Fibroblast of the aortic adventitia (primary cell): ENCODE measurements around the gene CABLES2. TPM values are rescaled to one million over a fixed set of nuclear protein-coding genes. Genes with fewer than 3 reads are reported as not detected.

ENCODE experiments used
- DNase-seq: peaks from one replicate; pipeline ENCODE4 v3.0.0-alpha.2; 2010; ENCODE audit warnings: low read depth
- H3K4me3 ChIP-seq: 2 replicates; pipeline ENCODE4 v1.5.1; 2011; ENCODE audit warnings: low read depth, mild to moderate bottlenecking, control low read depth, low read length, moderate library complexity
- total RNA-seq: library from RNA; depleted of rRNA; stranded (reverse); fragments of >200 nt; gene quantifications from 2 replicates; pipeline ENCODE4 v1.2.3, GENCODE V29; 2012; ENCODE audit warnings: low replicate concordance
- TF ChIP-seq, protein P1 (sequence below): IDR thresholded peaks from 2 replicates; pipeline ENCODE4 v1.5.1; 2011; ENCODE audit warnings: mild to moderate bottlenecking, low read length, control low read depth, inconsistent platforms; ENCODE audit not compliant: insufficient read depth

The CABLES2 gene
- total RNA-seq, 1 donor: 4.3 TPM

DNA sequence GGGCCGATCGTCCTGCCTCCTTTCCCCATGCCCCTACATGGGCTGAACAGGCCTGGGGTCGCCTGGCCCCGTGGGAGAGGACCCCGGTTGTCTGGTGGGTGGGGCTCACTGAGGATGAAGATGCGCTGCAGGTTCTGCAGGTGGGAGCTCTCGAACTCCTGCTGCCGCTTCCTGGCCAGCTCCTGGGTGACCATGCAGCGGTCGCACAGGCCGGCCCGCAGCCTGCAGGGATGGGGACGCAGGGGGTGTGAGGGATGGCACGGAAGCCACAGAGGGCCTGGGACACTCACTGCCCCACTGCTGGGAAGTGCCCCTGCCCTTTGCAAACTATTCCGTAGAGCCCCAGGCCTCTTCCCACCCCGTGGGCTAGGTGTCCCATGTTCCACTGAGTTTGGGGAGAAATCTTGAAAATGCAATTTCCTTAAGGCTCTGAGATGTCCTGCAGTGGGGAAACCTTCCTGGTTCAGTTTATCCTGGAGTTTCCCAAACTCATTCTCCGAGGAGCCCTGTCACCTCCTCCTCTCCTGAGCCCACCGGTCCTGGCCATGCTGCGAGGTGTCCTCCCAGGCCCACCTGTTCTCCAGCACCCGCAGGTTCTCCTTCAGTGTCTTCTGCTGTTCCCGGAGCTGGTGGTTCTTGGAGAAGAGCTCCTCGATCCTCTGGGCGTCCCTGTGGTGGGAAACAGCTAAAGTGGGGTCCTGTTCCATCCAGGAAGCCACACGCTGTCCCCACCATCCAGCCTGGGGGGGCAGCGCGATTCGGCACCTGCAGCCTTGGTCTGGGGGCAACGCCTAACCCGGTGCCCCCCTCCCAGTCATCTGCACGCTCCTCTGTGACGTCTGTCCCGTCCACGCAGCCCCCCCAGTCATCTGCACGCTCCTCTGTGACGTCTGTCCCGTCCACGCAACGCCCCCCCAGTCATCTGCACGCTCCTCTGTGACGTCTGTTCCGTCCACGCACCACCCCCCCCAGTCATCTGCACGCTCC is 9.9 kb upstream of the CABLES2 start:
- TF ChIP-seq, protein P1, sequence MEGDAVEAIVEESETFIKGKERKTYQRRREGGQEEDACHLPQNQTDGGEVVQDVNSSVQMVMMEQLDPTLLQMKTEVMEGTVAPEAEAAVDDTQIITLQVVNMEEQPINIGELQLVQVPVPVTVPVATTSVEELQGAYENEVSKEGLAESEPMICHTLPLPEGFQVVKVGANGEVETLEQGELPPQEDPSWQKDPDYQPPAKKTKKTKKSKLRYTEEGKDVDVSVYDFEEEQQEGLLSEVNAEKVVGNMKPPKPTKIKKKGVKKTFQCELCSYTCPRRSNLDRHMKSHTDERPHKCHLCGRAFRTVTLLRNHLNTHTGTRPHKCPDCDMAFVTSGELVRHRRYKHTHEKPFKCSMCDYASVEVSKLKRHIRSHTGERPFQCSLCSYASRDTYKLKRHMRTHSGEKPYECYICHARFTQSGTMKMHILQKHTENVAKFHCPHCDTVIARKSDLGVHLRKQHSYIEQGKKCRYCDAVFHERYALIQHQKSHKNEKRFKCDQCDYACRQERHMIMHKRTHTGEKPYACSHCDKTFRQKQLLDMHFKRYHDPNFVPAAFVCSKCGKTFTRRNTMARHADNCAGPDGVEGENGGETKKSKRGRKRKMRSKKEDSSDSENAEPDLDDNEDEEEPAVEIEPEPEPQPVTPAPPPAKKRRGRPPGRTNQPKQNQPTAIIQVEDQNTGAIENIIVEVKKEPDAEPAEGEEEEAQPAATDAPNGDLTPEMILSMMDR: no peak
- DNase-seq: no peak
- H3K4me3 ChIP-seq: no peak overlapping the region

DNA sequence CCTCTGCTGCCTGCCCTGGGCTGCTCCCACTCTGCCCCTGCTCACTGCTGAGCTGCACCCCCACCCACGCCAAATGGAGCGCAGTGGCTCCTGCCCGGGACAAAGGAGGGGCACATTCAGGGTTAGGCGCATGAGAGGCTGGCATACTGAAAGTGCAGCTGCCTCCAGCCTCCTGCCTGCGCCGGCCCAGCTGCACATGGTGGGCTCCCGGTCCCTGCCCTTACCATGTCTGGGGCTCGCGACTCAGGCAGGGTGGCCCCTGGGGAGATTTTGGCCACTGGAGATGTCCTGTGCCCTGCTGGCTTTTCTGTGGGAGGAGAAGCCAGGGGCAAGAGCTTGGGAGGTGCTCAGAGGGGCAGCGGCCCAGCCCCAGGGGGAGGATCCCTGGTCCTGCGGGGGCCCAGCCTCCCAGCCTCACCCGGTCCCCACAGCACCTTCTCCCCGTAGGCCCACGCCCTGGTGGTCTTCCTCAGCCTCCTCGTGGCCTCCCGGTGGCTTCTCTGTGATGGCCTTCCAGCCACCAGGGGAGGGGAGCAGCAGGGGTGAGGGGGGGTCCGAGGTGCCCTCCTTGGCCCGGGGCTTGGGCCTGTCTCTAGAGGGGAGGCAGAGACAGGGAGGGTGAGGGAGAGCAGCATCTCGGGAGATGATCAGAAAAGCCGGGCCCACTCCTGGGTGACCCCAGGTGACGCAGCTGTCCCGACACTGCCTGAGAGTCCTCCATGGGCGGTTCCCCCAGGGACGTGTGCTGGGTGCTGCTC is 8.4 kb upstream of the CABLES2 start:
- TF ChIP-seq, protein P1: no peak
- H3K4me3 ChIP-seq: no peak overlapping the region
- no peak for DNase-seq

DNA sequence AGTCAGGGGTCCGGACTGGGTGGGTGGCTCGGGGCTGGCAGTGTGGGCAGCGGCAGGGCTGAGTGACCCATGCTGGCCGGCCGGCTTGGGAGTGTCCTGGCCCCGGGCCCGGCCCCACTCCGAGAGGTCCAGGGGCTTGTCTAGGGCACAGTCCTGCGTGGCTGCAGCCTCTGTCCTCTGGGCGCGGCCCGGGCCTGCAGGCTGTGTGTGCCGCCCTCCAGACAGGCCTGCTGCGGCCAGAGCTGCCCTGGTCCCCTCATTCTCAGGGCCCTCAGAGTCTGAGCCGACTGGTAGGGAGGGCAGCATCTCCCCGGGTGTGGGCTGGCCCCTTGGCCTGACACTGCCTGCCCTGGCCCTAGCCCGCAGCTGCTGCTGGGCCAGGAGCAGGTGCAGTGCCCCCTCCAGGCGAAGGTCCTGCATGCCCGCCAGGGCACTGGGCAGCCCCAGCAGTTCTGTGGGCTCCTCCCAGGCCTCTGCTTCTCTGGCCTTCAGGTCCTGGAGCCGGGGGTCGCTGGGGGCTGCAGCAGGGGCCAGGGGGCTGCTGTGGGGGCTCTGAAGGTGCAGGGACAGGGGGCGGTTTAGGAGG is 6.9 kb upstream of the CABLES2 start:
- TF ChIP-seq, protein P1: no peak
- DNase-seq: no peak
- no peak overlapping the region for H3K4me3 ChIP-seq

DNA sequence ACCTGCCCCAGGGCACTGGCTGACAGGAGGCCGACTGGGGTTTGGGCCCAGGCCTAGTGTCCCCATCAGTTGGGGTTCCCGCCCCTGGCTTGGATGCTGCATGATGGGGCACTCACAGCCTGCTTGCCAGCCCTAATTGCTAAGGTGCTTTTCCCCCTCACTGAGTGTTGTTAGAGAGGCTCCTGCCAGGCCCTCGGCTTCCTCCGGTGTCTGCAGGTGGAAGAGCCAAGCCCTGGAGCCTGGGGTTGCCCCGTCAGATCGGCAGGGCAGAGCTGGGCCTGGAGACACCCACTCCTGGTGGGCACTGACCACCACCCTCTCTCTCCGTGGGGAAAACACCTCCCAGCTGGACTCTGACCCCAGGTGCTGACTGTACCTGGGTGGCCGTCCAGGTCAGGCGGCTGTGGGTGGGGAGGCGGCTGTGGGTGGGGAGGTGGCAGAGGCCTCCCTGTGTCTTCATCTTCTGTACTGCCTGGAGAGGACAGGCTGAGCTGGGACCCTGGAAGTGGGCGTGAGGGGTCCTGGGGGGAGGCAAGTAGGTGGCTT is 6.0 kb upstream of the CABLES2 start:
- TF ChIP-seq, protein P1: no peak
- no peak for DNase-seq
- no peak overlapping the region for H3K4me3 ChIP-seq

DNA sequence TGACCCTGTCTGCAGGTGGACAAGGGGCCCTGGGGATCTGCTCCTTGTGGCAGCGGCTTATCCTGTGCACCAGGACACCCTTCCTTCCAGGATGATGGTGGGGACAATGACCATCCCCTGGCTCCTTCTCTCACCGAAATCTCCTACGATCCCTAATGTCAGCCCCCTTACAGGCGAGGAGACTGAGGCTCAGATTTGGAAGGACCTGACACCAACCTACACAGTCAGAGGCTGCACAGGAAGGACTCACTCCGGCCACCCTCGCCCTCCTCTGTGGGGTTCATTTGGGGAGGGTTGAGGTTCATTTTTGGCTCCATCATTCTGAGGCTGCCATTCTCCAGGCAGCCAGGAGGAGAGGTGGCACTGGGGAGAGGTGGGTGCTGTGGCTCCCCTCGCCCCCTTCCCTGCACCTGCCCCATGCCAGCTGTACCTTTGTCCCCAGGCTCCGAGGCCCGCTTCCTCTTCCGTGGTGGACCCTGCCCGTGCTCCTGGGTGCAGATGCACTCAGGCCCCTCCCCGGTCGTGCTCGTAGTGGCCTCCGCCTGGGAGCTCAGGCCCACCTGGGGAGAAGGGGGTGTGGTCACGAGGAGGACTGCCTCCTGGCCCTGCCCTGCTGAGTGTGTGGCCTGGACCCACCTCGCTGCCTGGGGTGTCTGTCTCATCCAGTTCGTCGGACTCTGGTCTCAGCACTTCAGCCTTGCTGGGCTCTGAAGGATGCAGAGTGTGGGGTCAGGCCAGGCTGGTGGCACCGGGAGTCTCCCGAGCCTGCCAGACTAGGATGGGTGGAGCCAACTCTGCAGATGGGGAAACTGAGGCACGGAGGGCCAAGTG is 5.3 kb upstream of the CABLES2 start:
- H3K4me3 ChIP-seq: no peak overlapping the region
- no peak for DNase-seq
- TF ChIP-seq, protein P1: no peak
